NAMALWA (cell line): Measurements from ENCODE around the gene ZNF723.
A peak's percentile ranks its signal among the peaks of the same experiment; 100 is the strongest.
"Not testable (repeated sequence)": the region's sequence is repeated elsewhere in the genome, so short reads cannot be mapped to it uniquely, and the experiment has no call there.

ENCODE experiments used
- DNase-seq: peaks from one replicate; pipeline ENCODE4 v3.0.0-alpha.2; 2015; ENCODE audit warnings: low spot score

ZNF723 gene

DNA sequence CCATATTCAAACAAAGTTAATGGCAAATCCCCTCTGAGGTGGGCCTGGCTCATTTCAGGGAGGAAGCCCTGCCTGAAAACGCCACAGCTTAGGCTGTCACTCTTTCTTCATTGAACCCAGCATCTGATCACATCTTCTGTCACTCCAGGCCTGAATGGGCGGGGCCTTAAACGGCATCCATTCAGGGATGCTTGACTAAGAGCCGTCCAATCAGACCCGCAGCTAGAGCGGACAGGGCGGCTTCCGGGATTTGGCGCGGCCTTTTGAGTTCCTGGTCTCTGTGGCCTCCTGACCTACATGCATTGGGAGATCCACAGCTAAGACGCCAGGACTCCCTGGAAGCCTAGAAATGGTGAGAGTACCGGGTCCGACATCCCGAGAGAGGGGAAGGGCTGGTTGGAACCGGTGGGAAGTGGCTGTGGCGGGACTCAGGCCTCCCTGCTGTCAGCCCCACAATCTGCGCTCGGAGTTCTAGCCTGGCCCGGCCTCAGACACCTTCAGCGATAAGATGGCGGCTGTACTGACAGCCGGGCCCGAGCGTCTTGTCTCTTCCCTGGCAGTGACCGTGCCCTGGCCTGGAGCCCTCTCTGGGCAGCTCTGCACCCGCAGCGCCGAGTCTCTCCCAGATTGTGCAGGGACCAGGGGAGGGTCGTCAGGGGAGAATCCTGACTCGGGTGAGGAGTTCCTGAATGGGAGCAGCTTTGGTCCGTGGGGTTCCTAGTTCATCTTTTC, at the start of gene ZNF723:
Gene ZNF723 (plus strand): TSS at position 261 of the 732 bp plus-strand sequence. CDS start 89 bp downstream, at position 350.
- DNase-seq: no peak

DNA sequence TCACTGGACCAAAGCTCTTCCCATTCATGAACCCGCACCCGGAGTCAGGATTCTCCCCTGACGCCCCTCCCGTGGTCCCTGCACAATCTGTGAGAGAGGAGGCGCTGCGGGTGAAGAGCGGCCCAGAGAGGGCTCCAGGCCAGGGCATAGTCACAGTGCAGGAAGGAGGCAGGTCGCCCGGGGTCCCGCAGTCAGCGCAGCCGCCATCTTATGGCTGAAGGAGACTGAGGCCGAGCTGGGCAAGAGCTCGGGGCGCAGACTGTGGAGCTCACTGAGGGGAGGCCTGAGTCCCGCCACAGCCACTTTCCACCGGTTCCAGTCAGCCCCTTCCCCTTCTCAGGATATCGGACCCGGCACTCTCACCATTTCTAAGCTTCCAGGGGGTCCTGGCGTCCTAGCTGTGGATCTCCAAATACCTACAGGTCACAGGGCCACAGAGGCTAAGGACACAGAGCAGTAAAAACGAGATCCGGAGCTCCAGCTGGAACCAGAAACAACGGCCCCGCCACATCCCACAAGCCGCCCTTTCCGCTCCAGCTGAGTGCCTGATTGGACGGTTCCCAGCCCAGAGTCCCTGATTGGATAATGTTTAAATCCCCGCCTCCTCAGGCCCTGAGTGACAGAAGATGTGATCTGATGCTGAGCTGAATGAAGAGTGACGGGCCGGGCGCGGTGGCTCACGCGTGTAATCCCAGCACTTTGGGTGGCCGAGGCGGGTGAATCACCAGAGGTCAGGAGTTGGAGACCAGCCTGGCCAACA, 48.3 kb upstream of the ZNF723 start, which contains the start of gene ZNF99:
Gene ZNF99 (minus strand): TSS at position 501 of the 760 bp plus-strand sequence. CDS start 135 bp downstream, at position 366.
- no peak for DNase-seq

DNA sequence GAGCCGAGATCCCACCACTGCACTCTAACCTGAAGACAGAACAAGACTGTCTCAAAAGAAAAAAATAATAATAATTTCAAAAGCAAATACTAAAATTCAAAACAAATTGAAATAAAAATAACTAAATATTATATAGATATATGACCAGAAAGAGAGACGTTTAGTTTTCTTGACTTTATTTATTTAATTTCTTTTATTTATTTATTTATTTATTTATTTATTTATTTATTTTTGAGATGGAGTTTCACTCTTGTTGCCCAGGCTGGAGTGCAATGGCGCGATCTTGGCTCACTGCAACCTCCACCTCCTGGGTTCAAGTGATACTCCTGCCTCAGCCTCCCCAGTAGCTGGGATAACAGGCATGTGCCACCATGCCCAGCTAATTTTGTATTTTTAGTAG, 39.2 kb upstream of the ZNF723 start:
- not testable (repeated sequence) for DNase-seq

DNA sequence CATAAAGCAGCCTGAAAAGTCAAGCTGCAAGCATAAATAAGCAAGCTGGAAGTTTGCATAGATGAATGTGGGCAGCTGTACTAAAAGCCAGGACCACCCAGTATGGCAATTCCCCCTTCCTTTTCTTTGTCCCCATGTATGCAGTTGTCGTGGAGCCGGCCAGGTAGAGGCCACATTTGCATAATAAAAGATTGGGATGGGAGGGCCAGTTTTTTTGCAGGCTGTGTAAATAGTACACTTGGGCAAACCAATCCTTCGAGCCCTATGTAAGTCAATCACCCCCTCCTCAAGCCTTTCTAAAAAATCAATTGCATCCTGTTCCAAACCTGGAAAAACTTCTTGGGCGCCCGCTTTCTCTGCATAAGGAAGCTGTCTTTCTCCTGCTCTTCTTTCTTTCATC, 35.1 kb upstream of the ZNF723 start:
- no peak for DNase-seq

DNA sequence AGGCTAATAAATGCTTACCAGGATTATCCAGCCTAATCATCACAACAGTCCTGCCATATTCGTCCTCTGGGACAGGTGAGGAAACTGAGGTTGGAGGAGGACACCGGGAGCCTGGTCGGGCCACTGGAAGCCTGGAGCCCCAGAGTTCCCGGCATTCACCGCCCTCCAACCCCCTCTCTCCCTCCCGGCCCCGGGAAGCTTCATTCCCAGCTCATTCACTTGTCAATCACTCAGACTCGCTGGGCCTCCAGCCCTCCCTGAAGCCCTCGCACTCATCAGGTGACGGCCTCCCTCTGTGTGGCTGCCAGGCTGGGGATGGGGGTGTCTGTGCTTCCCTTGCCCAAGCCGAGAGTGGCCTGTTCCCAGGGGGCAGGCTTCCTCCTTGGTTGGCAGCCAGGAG, 25.7 kb upstream of the ZNF723 start:
- no peak for DNase-seq

DNA sequence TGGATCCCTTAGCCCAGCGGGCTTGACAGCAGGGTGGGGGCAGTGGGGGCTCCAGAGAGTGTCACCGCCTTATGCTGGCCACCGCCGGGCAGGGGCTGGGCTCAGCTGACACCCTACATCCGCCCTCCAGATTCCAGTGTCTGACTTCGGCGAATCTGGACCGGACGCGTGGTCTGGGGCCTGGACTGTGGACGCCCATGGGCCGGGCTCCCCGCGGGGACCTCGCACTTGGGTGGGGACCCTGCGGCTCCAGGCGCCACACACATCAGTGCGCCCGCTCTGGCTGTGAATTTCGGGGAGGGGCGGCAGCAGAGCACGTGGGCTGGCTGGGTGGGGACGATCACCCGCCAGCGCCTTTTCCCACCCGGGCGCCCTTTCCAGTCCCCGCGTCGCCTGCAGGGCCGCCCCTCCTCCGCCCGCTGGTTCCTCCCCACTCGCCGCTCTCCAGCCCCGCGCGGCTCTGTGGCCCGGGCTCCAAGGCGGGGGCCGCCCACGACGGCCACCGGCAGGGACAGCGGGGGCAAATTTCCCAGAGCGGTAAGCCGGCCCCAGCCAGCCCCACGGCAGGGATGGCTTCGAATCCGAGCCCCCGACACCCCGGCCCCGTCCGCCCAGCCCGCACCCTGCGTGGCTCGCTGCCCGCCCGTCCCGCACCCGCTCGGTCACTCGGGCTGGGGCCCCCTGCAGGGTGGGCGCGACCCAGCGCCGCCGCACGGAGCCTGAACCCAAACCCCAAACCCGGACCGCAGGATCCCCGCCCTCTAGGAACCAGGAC, 24.8 kb upstream of the ZNF723 start:
- no peak for DNase-seq

DNA sequence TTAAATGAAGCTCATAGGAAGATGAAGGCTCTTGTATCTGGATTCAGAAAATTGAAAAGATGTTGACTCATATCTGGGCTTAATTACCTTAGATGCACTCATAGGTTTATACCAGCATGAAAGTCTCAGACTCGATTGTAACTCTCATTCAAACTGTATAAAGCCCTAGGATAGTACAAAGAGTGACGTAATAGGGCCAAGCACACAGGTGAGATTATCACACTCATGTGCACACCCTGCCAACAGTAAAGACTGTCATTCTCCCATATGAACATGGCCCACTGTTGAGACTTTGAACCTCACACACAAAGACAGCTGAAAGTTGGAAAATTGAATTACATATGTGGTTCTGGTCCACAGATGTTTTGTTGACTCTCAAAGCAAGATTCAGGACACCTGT, 18.0 kb upstream of the ZNF723 start:
- DNase-seq: no peak

DNA sequence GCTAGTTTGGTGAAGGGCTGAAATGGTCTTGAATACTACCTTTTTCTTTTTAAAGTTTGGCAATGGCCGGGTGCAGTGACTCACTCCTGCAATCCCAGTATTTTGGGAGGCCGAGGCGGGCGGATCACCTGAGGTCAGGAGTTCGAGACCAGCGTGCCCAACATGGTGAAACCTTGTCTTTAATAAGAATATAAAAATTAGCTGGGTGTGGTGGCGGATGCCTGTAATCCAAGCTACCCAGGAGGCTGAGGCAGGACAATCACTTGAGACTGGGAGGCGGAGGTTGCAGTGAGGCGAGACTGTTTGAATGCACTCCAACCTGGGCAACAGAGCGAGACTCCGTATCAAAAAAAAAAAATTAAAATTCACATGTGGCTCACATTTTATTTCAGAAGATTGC, 880 bp upstream of the ZNF723 start:
- DNase-seq: no peak

DNA sequence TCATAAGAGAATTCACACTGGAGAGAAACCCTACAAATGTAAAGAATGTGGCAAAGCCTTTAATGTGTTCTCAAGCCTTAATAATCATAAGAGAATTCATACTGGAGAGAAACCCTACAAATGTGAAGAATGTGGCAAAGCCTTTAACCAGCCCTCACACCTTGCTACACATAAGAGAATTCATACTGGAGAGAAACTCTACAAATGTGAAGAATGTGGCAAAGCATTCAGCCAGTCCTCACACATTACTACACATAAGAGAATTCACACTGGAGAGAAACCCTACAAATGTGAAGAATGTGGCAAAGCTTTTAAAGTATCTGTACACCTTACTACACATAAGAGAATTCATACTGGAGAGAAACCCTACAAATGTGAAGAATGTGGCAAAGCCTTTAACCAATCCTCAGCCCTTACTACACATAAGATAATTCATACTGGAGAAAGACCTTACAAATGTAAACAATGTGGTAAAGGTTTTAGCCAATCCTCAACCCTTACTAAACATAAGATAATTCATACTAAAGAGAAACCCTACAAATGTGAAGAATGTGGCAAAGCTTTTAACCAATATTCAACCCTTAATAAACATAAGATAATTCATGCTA, 25.7 kb downstream of the ZNF723 start:
- not testable (repeated sequence) for DNase-seq

DNA sequence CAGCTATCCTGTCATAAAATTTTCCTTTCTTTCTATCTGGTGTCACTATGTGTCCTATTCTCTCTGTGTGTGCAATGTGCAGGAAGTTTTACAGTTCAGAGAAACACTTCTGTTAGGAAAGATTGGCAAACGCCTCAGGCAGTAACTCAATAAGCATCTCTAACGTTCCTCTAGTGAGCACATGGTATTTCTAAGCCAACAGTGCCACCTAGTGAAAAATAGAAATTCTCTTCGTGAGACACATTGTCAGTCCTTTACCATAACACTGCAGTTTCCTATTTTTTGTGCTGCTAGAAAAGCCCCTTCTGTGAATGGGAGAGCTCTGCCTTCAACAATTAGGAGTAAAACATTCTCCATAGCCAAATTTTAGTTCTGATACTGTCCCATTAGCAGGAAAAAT, 50.7 kb downstream of the ZNF723 start:
- peak; percentile 66 for DNase-seq

DNA sequence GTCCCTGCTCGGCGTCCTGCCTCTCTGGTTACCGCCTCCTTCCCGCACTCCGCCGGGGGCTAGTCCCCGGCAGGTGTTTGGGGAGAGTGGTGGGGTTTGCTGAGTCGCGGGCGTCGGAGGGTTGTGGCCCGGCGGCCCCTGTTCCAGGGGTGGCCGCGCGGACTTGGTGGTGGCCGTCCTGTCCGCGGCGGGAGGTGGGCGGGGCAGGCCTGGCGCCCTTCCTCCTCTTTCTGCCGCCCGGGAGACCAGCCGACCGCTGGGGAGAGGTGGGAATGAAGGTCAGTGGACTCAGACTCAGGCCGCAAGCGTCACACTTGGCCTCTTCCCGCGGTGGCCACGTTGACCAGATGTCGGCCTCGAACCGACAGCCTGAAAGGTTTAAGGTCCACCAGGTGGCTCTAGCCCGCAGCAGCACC, 61.8 kb downstream of the ZNF723 start:
- DNase-seq: no peak

DNA sequence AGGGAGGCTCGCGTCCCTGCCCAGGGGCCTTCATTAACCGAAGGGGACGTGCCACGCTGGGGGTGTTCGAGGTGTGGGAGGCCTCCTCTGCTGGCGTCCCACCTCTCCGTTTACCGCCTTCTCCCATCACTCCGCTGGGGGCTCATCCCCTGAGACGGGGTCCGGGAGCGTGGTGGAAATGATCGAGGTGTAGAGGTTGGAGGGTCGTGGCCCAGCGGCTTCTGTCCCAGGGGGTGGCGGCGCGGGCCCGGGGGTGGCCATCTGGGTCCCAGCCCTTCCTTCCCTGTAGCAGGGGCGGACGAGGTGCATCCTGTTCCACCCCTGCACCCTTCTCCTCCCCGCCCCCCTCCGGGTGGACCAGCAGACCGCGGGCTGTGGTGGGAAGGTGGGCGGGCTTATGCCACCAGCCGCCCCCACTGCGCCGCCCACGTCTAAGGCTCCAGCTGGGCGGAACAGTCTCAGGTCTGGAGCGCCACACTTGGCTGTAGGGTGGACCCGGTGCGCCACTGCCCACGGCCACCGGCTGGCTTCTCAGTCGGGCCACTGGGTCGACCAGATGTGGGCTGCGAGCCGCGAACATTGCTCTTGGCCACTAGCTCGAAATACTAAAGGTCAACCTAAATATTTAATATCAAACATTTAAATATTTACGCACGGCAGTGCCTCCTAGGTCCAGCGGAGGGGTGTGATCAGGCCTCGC, 69.5 kb downstream of the ZNF723 start:
- no peak for DNase-seq
